ENCODE measurements around the gene ANKRD33B. TPM values are rescaled to one million over a fixed set of nuclear protein-coding genes. Genes with fewer than 3 reads are reported as not detected.
A peak's percentile ranks its signal among the peaks of the same experiment; 100 is the strongest.
"Not testable (repeated sequence)": the region's sequence is repeated elsewhere in the genome, so short reads cannot be mapped to it uniquely, and the experiment has no call there.

Gene ANKRD33B
- total RNA-seq, 3 donors from 2014 or later = 3.3 to 5.3 (median 3.8) TPM

DNA sequence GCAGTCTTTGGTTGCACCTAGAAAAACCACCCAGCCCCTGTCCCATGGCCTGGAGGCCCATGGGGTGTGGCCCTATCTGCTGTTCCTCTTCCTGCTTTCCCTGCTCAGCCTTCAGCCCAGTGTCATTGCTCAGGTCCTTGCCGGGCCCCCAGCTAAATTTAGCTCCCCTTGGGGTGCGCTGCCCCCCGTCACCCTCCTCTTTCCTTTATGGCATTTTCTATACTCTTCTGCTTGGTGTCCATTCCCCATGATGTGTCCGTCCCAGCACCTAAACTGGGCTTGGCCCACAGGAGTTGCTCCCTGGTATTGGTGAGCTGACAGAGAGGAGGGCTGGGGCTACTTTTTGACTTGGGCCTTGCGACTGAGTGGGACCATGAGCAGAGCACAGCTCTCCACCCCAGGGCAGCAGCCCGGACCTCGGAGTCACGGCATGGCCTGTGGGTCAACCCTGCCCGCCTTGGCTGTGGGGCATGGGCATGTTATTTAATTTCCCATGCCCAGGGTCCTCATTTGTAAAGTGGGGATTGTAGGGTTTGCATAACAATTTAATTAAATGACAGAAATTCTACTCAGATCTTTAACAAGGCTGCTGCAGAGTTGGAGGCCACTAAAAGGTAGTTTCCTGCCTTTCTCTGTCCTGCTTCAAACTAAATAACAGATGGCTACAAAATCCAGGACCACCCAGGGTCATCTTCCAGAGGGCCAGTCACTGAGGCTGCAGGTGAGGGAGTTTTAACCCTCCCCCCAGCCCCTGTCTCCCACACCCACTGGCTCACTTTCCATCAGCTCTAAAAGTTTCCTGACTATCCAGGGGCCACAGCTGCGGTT, 99.0 kb downstream of the ANKRD33B start:
- H3K27ac ChIP-seq = no peak overlapping the region
- H3K4me1 ChIP-seq = peaks cover 0 to 6% of the 10 kb centered on the region in 2 donors
- no peak overlapping the region for H3K4me3 ChIP-seq
- no peaks in the 10 kb centered on the region for H3K9me3 ChIP-seq
- H3K36me3 ChIP-seq = no peaks in the 10 kb centered on the region
- DNase-seq (ENCODE audit: low spot score in 2 of 2) = no peak
- TF ChIP-seq POLR2AphosphoS5 (IDR thresholded peaks at IDR 0.05) (no peak), POLR2A (IDR thresholded peaks at IDR 0.05) (no peak), CTCF (IDR thresholded peaks at IDR 0.05) (no peak)
- H3K27me3 ChIP-seq = no peaks in the 10 kb centered on the region
- intact Hi-C loops (cut with DNase I; ENCODE audit: low total_unique reads) = no loop called here

DNA sequence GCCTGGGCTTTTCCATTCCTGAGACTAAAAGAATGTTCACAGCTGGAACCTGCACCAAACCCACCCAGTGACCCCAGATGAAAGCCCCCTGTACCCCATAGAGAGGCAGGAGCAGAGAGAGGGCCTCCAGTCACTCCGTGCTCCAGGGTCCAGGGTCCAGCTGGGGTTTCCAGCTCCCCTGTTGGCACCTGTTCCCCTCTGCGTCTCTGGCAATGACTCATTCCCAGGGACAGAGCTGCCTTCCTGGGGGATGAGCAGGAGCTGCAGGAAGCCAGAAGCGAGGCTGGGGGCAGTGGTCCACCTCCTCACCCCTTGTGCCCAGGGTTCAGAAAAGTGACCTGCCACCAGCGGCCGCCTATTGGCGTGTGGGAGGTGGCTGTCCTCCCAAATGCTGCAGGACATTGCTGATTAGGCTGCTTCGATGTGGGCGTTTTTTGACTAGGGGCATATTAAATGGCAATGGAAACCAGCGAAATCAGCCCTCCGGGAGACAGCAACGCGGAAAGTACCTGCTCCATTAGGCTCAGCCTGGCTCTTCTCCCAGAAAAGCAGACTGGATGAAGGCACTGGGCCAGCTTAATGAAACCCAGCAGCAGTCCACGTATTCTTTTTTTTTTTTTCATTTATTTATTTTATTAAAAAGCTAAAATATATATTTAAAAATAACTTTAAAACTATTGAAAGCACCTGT, 99.8 kb downstream of the ANKRD33B start:
- peak in 1 of 2 donors; percentile 35 for DNase-seq (ENCODE audit: low spot score in 2 of 2)
- Histone ChIP-seq H3K4me3 (peak overlapping the region in 1 of 3 donors; percentile 10), H3K27ac (no peak overlapping the region), H3K9me3 (no peaks in the 10 kb centered on the region), H3K36me3 (no peaks in the 10 kb centered on the region), H3K27me3 (no peaks in the 10 kb centered on the region), H3K4me1 (peaks cover 0 to 6% of the 10 kb centered on the region in 2 donors)
- intact Hi-C loops (cut with DNase I; ENCODE audit: low total_unique reads) = no loop called here
- no peak for TF ChIP-seq CTCF (IDR thresholded peaks at IDR 0.05)
- TF ChIP-seq POLR2A (IDR thresholded peaks at IDR 0.05) = no peak
- TF ChIP-seq POLR2AphosphoS5 (IDR thresholded peaks at IDR 0.05) = no peak

GRCh38 chr5:10664180-10664769, 100.4 kb downstream of the ANKRD33B start:
- H3K36me3 ChIP-seq; H3K27ac ChIP-seq; H3K4me3 ChIP-seq; DNase-seq (ENCODE audit: low spot score in 2 of 2); intact Hi-C loops (cut with DNase I; ENCODE audit: low total_unique reads); H3K4me1 ChIP-seq; H3K27me3 ChIP-seq; H3K9me3 ChIP-seq: not testable (repeated sequence)

GRCh38 chr5:10665799-10666198, 101.9 kb downstream of the ANKRD33B start:
- H3K4me1 ChIP-seq = peaks cover 0 to 6% of the 10 kb centered on the region in 2 donors
- intact Hi-C loops (cut with DNase I; ENCODE audit: low total_unique reads) = no loop called here
- H3K36me3 ChIP-seq = no peaks in the 10 kb centered on the region
- H3K9me3 ChIP-seq = no peaks in the 10 kb centered on the region
- DNase-seq (ENCODE audit: low spot score in 2 of 2) = no peak
- H3K4me3 ChIP-seq = no peak overlapping the region
- no peaks in the 10 kb centered on the region for H3K27me3 ChIP-seq
- TF ChIP-seq POLR2A (IDR thresholded peaks at IDR 0.05) (no peak), POLR2AphosphoS5 (IDR thresholded peaks at IDR 0.05) (no peak), CTCF (IDR thresholded peaks at IDR 0.05) (no peak)
- no peak overlapping the region for H3K27ac ChIP-seq

DNA sequence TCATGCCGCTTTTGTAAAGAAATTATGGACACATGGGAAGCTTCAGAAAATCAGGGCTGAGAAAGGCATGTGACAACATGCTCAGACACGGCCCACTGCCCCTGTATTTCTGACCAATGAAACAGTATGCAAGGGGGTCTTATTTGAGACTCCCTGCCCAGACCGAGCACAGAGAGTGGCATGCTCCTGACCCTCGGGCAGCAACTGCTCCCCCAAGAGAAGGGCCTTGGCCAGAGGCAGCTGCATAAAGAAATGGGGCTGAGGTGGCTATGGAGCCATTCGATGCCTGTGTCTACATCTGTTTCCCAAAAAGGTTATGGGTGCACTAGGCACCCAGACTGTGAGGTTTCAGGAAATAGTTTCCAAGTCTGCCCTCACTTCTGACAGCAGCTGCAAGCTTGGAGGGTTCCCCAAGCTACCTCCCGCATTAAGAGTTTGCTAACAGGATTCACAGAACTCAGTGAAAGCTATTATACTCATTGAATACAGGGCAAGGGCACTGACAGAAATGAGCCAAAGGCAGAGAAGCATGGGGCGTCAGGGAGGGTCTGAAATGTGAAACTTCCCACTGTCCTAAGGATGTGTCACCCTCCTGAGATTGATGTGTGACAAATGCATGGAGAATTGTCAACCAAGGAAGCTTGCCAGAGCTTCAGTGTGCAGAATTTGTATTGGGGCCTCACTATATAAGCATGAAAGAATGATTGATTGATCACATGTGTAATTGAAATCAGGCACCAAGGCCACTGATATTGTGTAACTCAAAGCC, 102.8 kb downstream of the ANKRD33B start:
- peaks cover 0 to 6% of the 10 kb centered on the region in 2 donors for H3K4me1 ChIP-seq

More for the DNA sequence above, 102.8 kb downstream of the ANKRD33B start:
- Histone ChIP-seq H3K9me3 (no peaks in the 10 kb centered on the region), H3K27me3 (no peaks in the 10 kb centered on the region), H3K36me3 (no peaks in the 10 kb centered on the region), H3K27ac (no peak overlapping the region), H3K4me3 (no peak overlapping the region)
- TF ChIP-seq CTCF (IDR thresholded peaks at IDR 0.05) = no peak
- TF ChIP-seq POLR2A (IDR thresholded peaks at IDR 0.05) = no peak
- no peak for TF ChIP-seq POLR2AphosphoS5 (IDR thresholded peaks at IDR 0.05)
- intact Hi-C loops (cut with DNase I; ENCODE audit: low total_unique reads) = no loop called here
- no peak for DNase-seq (ENCODE audit: low spot score in 2 of 2)

Data from breast epithelium (tissue), 4 donors.